Measurements from ENCODE around the gene CLCN2. TPM values are rescaled to one million over a fixed set of nuclear protein-coding genes. Genes with fewer than 3 reads are reported as not detected.

CLCN2 gene
- total RNA-seq, 1 donor from 2014 or later: 8.1 TPM

GRCh38 chr3:184311633-184312032 is 49.8 kb downstream of the CLCN2 start:
- H3K27me3 ChIP-seq: no peaks in the 10 kb centered on the region
- no peak for TF ChIP-seq CTCF (IDR thresholded peaks at IDR 0.05)
- intact Hi-C loops (cut with DNase I): no loop called here

GRCh38 chr3:184308744-184309143 is 52.7 kb downstream of the CLCN2 start:
- H3K27ac ChIP-seq: no peak overlapping the region
- H3K27me3 ChIP-seq: no peaks in the 10 kb centered on the region
- intact Hi-C loops (cut with DNase I): no loop called here
- no peak overlapping the region for H3K4me3 ChIP-seq
- no peaks in the 10 kb centered on the region for H3K4me1 ChIP-seq
- DNase-seq (ENCODE audit: extremely low spot score in 2 of 2): no peak
- H3K36me3 ChIP-seq: peaks cover 0 to 55% of the 10 kb centered on the region in 2 donors
- no peaks in the 10 kb centered on the region for H3K9me3 ChIP-seq
- no peak for TF ChIP-seq CTCF (IDR thresholded peaks at IDR 0.05)
- no peak for TF ChIP-seq POLR2A (IDR thresholded peaks at IDR 0.05)
- no peak for TF ChIP-seq POLR2AphosphoS5 (IDR thresholded peaks at IDR 0.05; ENCODE audit: insufficient read depth in 1 of 2, low read depth in 1 of 2)

More at GRCh38 chr3:184311633-184312032, 49.8 kb downstream of the CLCN2 start:
- DNase-seq (ENCODE audit: extremely low spot score in 2 of 2): no peak
- Histone ChIP-seq H3K4me3 (no peak overlapping the region), H3K9me3 (no peaks in the 10 kb centered on the region), H3K36me3 (peaks cover 0 to 27% of the 10 kb centered on the region in 2 donors), H3K4me1 (peaks cover 14% of the 10 kb centered on the region), H3K27ac (no peak overlapping the region)

- DNase-seq (ENCODE audit: extremely low spot score in 2 of 2): no peak
- Histone ChIP-seq H3K36me3 (peaks cover 0 to 63% of the 10 kb centered on the region in 2 donors), H3K4me3 (no peak overlapping the region), H3K27ac (no peak overlapping the region), H3K9me3 (no peaks in the 10 kb centered on the region), H3K4me1 (no peaks in the 10 kb centered on the region), H3K27me3 (no peaks in the 10 kb centered on the region)
- intact Hi-C loops (cut with DNase I): no loop called here
- TF ChIP-seq POLR2AphosphoS5 (IDR thresholded peaks at IDR 0.05; ENCODE audit: insufficient read depth in 1 of 2, low read depth in 1 of 2): no peak
- TF ChIP-seq POLR2A (IDR thresholded peaks at IDR 0.05): no peak
- TF ChIP-seq CTCF (IDR thresholded peaks at IDR 0.05): no peak
Measured at GRCh38 chr3:184307915-184308314, 53.5 kb downstream of the CLCN2 start.

GRCh38 chr3:184306341-184306972 is 54.9 kb downstream of the CLCN2 start:
- H3K27me3 ChIP-seq: no peaks in the 10 kb centered on the region
- intact Hi-C loops (cut with DNase I): no loop called here
- no peak for TF ChIP-seq POLR2AphosphoS5 (IDR thresholded peaks at IDR 0.05; ENCODE audit: insufficient read depth in 1 of 2, low read depth in 1 of 2)
- TF ChIP-seq CTCF (IDR thresholded peaks at IDR 0.05): no peak
- TF ChIP-seq POLR2A (IDR thresholded peaks at IDR 0.05): no peak
- no peak overlapping the region for H3K4me3 ChIP-seq
- H3K36me3 ChIP-seq: peaks cover 0 to 78% of the 10 kb centered on the region in 2 donors
- DNase-seq (ENCODE audit: extremely low spot score in 2 of 2): no peak
- no peaks in the 10 kb centered on the region for H3K9me3 ChIP-seq
- H3K27ac ChIP-seq: no peak overlapping the region
- no peaks in the 10 kb centered on the region for H3K4me1 ChIP-seq

- intact Hi-C loops (cut with DNase I): no loop called here
- H3K36me3 ChIP-seq: peaks cover 0 to 85% of the 10 kb centered on the region in 2 donors
Measured at GRCh38 chr3:184305577-184305976, 55.8 kb downstream of the CLCN2 start.

More at GRCh38 chr3:184305577-184305976, 55.8 kb downstream of the CLCN2 start:
- no peak for DNase-seq (ENCODE audit: extremely low spot score in 2 of 2)
- TF ChIP-seq POLR2A (IDR thresholded peaks at IDR 0.05) (no peak), CTCF (IDR thresholded peaks at IDR 0.05) (no peak), POLR2AphosphoS5 (IDR thresholded peaks at IDR 0.05; ENCODE audit: insufficient read depth in 1 of 2, low read depth in 1 of 2) (no peak)
- peaks cover 4% of the 10 kb centered on the region for H3K4me1 ChIP-seq
- H3K4me3 ChIP-seq: no peak overlapping the region
- no peaks in the 10 kb centered on the region for H3K9me3 ChIP-seq
- no peaks in the 10 kb centered on the region for H3K27me3 ChIP-seq
- H3K27ac ChIP-seq: no peak overlapping the region

Data from vagina (tissue), 2 donors.